ENCODE results near the gene GNAI2. TPM values are rescaled to one million over a fixed set of nuclear protein-coding genes. Genes with fewer than 3 reads are reported as not detected.
"Not testable (repeated sequence)": the region's sequence is repeated elsewhere in the genome, so short reads cannot be mapped to it uniquely, and the experiment has no call there.

GNAI2 gene
- total RNA-seq, 1 experiment from 2014 or later: 100 TPM

DNA sequence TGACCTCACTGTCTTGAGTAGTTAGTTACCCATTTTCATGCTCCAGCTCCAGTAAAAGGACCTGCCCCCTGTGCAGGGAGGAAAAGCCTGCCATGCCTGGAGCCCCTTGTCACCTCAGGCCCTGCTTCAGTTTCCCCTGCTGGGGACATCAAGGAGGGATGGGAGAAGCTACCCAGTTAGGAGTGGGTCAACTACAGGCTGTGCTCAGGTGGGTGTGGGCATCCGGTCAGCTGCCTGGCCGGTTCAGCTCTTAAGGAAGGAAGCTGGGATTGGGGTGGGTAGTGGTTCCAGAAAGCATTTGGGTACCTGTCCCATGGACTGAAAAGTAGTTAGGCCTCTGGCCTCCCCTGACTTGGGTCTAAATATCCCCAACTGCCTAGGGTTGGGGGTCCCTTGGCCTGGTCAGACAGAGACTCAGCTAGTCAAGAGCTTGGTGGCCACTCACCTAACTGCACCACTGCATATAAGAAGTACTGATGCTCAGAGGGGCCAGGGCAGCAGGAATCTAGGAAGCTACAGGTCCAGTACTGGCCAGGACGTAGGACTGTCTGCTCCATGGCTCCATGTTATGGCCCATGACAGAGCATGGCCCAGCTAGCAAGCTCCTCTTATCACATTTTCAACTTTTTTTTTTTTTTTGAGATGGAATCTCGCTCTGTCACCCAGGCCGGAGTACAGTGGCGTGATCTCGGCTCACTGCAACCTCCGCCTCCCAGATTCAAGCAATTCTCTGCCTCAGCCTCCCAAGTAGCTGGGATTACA, 43.4 kb downstream of the GNAI2 start:
- no peak for DNase-seq (ENCODE audit: low read depth)
- in situ Hi-C loops (cut with HindIII; ENCODE audit: low pct_unique_long_range_greater_than_20kb, low sequenced_read_pairs): no loop called here

GRCh38 chr3:50284121-50284520, 48.1 kb downstream of the GNAI2 start:
- DNase-seq (ENCODE audit: low read depth); in situ Hi-C loops (cut with HindIII; ENCODE audit: low pct_unique_long_range_greater_than_20kb, low sequenced_read_pairs): not testable (repeated sequence)

GRCh38 chr3:50286322-50287227, 50.6 kb downstream of the GNAI2 start:
- in situ Hi-C loops (cut with HindIII; ENCODE audit: low pct_unique_long_range_greater_than_20kb, low sequenced_read_pairs): no loop called here
- no peak for DNase-seq (ENCODE audit: low read depth)

DNA sequence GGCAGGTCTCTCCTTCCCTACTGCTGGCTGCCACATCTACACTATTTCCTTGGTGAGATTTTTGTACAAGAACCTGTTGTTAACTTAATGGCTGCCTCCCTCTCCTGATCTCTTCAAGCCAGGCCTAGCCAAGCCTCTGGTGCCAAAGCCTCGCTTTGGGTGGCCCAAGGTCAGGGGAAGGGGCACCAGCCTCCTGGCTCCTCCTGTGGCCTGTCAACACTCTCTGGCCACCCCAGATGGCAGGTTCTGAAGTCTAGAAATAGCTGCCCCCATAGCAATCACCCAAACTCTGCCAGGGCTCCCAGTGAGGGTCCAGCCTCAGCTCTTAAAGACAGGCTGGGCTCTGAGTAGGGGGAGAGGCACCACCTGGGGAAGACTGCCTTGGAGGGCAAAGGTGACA, 51.3 kb downstream of the GNAI2 start:
- no peak for DNase-seq (ENCODE audit: low read depth)
- in situ Hi-C loops (cut with HindIII; ENCODE audit: low pct_unique_long_range_greater_than_20kb, low sequenced_read_pairs): no loop called here

DNA sequence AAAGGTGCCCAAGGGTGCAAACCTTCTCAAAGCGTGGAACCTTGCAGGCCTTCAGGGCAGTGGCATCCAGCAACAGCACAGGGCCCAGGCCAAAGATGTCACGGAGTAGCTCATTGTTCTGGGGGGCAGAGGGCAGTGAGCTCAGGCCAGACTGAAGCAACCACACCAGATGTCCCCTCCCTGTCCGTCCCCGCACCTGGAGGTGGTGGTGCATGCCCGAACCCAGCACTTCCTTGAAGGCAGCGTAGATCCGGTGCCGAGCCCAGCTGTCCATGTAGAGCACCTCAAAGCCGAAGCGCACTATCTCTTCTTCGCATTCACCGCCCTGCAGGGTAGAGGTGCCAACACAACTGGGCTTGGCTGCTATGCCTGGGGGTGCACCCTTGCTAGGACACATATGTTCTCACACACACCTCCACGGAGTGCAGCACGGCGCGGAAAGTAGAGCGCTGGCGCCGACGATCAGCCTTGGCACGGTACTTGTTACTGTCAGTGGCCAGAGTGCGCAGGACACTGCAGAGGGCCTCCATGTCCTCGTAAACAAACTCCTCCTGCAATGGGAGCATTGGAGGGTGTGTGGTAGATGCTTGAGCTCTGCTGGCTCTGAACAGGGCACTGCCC, 52.5 kb downstream of the GNAI2 start:
- no peak for DNase-seq (ENCODE audit: low read depth)
- in situ Hi-C loops (cut with HindIII; ENCODE audit: low pct_unique_long_range_greater_than_20kb, low sequenced_read_pairs): no loop called here

DNA sequence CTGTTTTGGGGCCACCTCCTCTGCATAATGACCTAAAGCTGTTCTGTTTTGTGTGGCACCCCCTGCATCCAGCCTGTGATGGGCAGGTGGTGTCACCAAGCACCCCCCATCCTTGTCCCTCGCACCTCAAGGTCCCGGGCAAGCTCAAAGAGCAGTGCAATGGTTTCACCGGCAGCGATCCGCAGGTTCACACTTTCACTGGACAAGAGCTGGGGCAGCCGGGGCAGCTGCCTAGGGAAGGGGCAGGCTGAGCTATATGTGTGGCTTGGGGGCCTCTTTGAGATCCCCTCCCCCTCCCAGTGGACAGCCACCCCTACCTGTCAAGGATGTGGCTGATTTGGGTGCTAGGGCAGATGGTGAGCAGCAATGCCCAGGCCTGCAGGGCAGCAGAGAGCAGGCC, 53.1 kb downstream of the GNAI2 start:
- in situ Hi-C loops (cut with HindIII; ENCODE audit: low pct_unique_long_range_greater_than_20kb, low sequenced_read_pairs): no loop called here
- DNase-seq (ENCODE audit: low read depth): no peak

- in situ Hi-C loops (cut with HindIII; ENCODE audit: low pct_unique_long_range_greater_than_20kb, low sequenced_read_pairs): no loop called here
Observed at GRCh38 chr3:50290161-50290641, 54.2 kb downstream of the GNAI2 start.

GRCh38 chr3:50292159-50293078, 56.4 kb downstream of the GNAI2 start, which contains the start of gene IFRD2:
Gene IFRD2 (minus strand): TSS chr3:50292429. CDS start chr3:50292274, 155 bp downstream.
- in situ Hi-C loops (cut with HindIII; ENCODE audit: low pct_unique_long_range_greater_than_20kb, low sequenced_read_pairs): no loop called here
- DNase-seq (ENCODE audit: low read depth): peak; percentile 89

More at GRCh38 chr3:50290161-50290641, 54.2 kb downstream of the GNAI2 start:
- DNase-seq (ENCODE audit: low read depth): no peak

DNA sequence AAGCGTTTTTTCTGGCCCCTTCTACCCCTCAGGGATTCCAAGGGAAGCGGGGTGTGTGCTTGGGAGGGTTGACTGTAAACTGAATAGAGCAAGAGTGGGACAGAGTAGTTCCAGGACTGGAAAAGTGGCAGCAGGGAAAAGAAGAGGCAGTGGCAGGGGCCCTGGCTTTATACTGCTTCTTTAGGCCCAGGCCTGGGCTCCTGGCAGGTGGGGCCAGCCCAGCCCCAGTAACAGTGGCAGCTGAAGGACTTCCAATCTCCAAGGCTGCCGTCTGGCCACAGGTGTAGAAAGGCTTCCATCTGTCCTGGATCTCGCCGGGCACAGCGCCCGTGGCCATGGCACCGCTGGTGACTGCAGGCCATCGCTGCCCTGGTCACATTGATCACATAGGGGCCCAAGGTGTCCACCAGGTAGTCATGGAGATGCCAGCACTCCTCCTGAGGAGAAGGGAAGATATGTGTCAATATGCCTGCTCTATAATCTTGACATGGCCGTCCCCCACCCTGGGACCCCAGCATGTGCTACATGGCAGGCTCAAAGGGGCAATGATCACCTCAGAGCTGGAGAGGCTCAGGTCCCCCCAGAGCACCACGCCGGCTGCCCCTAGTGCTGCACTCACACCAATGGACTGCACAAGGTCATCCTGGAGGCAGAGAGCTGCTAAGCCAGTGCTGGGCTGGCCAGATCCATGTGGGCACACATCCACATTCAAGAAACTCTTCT, 57.2 kb downstream of the GNAI2 start:
- in situ Hi-C loops (cut with HindIII; ENCODE audit: low pct_unique_long_range_greater_than_20kb, low sequenced_read_pairs): no loop called here
- no peak for DNase-seq (ENCODE audit: low read depth)

DNA sequence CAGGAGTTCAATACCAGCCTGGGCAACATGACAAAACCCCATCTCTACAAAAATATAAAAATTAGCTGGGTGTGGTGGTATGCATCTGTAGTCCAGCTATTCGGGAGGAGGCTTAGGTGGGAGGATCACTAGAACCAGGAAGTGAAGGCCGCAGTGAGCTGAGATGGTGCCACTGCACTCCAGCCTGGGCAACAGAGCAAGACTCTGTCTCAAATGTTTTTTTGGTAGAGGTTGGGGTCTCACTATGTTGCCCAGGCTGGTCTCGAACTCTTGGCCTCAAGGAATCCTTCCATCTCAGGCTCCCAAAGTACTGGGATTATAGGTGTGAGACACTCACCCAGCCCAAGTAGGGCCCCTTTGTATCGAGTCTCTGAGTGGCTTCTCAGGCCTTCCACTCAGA, 58.1 kb downstream of the GNAI2 start:
- no peak for DNase-seq (ENCODE audit: low read depth)
- in situ Hi-C loops (cut with HindIII; ENCODE audit: low pct_unique_long_range_greater_than_20kb, low sequenced_read_pairs): no loop called here

DNA sequence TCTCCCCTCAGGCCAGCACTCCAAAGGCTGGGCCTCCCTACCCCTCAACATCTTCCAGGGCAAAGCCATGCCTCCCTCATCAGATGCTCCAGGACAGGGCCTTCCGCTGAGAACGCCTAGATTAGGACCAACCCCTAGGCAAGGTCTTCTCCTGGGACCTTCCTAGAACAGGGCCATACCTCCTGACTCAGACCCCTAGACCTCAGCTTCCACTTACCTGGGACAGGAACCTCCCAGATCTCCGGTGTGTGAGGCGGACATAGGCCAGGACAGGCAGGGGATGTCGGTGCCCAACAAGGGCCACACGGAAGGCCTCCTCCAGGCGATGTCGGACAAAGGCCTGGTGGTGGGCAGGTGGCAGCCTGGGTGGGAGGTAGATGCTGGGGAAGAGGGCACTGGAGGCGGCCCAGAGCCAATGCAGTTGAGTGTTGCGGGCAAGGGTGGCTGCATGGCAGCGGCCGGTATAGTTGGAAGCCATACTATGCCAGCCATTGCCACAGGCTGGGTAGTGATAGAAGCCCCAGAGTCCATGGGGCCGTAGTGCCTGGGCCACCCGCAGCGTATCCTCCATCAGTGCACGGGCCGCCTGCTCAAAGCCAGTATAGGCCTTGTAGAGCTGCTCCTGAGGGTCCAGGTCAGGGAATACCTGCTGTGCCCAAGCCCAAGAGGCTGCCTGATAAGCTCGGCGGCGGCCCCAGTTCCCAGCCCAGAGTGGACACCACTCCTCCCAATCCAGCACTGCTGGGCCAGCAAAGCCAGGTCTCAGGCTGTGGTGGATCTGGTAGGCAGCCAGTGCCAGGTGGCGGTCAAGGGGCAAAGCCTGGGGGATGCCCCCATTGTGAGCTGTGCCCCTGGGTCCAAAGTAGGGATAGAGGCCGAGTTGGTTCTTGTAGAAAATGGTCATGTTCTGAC, 58.7 kb downstream of the GNAI2 start:
- in situ Hi-C loops (cut with HindIII; ENCODE audit: low pct_unique_long_range_greater_than_20kb, low sequenced_read_pairs): no loop called here

DNA sequence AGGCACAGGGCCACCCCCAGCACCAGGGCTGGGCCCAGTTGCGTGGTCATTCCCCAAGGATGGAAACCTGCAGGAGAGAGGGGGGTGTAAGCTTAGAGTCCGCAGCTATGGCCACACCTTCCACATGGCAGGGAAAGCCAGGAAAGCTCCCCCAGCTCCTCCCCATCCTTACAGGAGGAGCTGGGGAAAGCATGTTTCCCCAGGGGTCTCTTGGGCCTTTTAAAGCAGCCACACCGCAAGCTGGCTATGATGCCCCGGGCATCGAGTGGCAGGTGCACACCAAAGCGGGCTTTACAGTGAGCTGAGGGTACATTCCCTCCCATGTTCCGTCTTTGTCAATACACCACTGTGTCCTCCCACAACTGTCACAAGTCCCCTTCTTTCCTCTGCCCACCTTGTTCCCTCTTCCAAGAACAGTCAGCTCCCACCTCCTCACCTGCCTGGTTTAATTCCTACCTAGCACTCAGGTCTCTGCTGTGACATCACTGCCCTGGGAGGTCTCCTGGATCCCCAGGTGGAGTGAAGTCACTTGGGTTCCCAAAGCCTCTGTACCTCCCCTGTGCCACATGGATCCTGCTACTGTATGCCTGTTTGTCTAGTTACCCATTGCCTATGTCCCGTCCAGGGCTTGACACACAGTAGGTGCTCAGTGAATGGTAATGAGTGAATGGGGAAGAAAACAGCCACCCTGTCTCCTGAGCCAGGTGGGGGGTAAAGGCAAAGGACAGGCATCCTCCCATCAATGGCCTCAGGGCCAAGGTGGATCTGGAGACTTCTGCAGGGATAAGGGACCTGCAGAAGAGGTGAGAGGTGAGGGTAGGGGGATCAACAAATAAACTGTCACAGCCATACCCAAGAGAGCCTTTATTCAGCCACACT, 59.8 kb downstream of the GNAI2 start:
- DNase-seq (ENCODE audit: low read depth): no peak
- in situ Hi-C loops (cut with HindIII; ENCODE audit: low pct_unique_long_range_greater_than_20kb, low sequenced_read_pairs): no loop called here

More for the DNA sequence above, 58.7 kb downstream of the GNAI2 start:
- no peak for DNase-seq (ENCODE audit: low read depth)

DNA sequence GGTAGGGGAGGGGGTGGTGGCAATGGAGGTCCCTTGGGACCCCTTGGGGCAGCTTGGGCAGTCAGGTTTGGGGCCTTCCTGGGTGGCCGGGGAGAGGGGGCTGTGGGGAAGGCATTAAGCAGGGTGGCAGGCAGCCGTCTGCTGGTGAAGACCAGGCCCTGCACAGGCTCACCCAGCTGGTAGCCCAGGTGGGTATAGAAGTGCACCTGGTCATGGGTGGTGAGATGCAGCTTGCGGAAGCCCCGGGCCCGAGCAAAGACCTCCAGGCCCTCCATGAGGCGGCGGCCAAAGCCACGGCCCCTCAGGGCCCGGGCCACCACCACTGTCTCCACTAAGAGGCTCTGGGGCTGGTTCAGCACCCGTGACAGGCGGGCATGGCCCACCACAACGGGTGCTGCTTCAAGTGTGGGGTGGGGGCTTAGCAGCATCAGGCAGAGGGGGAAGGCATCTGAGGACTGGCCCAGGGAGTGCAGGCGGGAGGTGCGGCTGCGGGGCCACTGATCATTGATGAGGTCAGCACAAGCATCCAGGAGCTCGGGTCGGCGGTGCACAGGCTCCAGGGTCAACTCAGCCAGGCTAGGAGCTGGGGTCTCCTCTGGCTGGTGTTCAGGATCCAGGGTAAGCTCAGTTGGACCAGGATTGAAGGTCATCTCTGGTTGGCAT, 60.8 kb downstream of the GNAI2 start:
- DNase-seq (ENCODE audit: low read depth): no peak
- in situ Hi-C loops (cut with HindIII; ENCODE audit: low pct_unique_long_range_greater_than_20kb, low sequenced_read_pairs): no loop called here

DNA sequence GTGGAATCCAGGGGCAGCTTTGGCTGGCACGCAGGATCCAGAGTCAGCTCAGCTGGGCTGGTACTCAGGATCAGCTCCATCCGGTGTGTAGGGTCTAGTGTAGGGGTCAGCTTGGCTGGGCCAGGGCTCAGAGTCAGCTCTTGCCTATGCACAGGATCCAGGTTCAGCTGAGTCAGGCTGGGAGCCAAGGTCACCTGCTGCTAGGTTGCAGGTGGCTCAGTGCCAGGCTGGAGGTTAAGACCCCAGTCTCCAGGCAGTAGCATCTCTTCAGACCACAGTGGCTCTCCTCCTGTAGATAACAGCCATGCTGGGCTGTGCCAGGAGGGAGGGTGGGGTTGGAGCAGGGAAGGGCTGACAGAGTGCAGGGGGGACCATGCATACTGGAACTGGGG, 61.4 kb downstream of the GNAI2 start:
- in situ Hi-C loops (cut with HindIII; ENCODE audit: low pct_unique_long_range_greater_than_20kb, low sequenced_read_pairs): no loop called here
- no peak for DNase-seq (ENCODE audit: low read depth)

All from Caki2 (cell line).